OCI-LY1 (cell line): Measurements from ENCODE around the gene ABCA4.

Experiments
- H2AFZ ChIP-seq: fragments of 200-600 bp; sonication (generic), shearing (Covaris generic); 2 replicates; pipeline ENCODE4 v1.6.0; 2014; ENCODE audit warnings: antibody characterized with exemption, mild to moderate bottlenecking, low read length
- H3F3A ChIP-seq: fragments of 200-600 bp; sonication (generic), shearing (Covaris generic); 2 replicates; pipeline ENCODE4 v1.6.0; 2014; ENCODE audit warnings: mild to moderate bottlenecking, antibody characterized with exemption, low read length, moderate library complexity; ENCODE audit not compliant: insufficient read depth
- H3K27ac ChIP-seq: fragments of 200-600 bp; sonication (generic); 2 replicates; pipeline ENCODE4 v1.5.1; 2014; ENCODE audit warnings: low read length, mixed run types, mild to moderate bottlenecking, low read depth; ENCODE audit not compliant: poor library complexity, severe bottlenecking
- H3K27me3 ChIP-seq: fragments of 200-600 bp; sonication (generic); 2 replicates; pipeline ENCODE4 v1.6.0; 2014; ENCODE audit warnings: antibody characterized with exemption, mild to moderate bottlenecking, low read length, moderate library complexity; ENCODE audit not compliant: insufficient read depth
- H3K36me3 ChIP-seq: fragments of 200-600 bp; sonication (generic); 2 replicates; pipeline ENCODE4 v1.6.1; 2014; ENCODE audit warnings: mild to moderate bottlenecking, antibody characterized with exemption, low read length, moderate library complexity, mixed read lengths; ENCODE audit not compliant: insufficient read depth
- H3K4me1 ChIP-seq: fragments of 200-600 bp; sonication (generic); 2 replicates; pipeline ENCODE4 v1.5.1; 2014; ENCODE audit warnings: mild to moderate bottlenecking, low read length, moderate library complexity; ENCODE audit not compliant: insufficient read depth, severe bottlenecking
- H3K4me2 ChIP-seq: fragments of 200-600 bp; sonication (generic), shearing (Covaris generic); 2 replicates; pipeline ENCODE4 v1.6.1; 2014; ENCODE audit warnings: low read length
- H3K4me3 ChIP-seq: fragments of 200-600 bp; sonication (generic); 2 replicates; pipeline ENCODE4 v1.5.1; 2014; ENCODE audit warnings: low read length, low read depth, mild to moderate bottlenecking, mixed read lengths; ENCODE audit not compliant: poor library complexity, severe bottlenecking
- H3K79me2 ChIP-seq: fragments of 200-600 bp; shearing (Covaris generic); 2 replicates; pipeline ENCODE4 v1.6.1; 2016; ENCODE audit warnings: mixed run types, low read length, mixed read lengths; ENCODE audit not compliant: insufficient read depth
- H3K9ac ChIP-seq: fragments of 200-600 bp; sonication (generic), shearing (Covaris generic); 2 replicates; pipeline ENCODE4 v1.6.1; 2014; ENCODE audit warnings: mild to moderate bottlenecking, low read length, mixed read lengths
- H3K9me2 ChIP-seq: fragments of 200-600 bp; sonication (generic), shearing (Covaris generic); 2 replicates; pipeline ENCODE4 v1.6.1; 2014; ENCODE audit warnings: low read depth, mild to moderate bottlenecking, low read length, mixed read lengths
- H3K9me3 ChIP-seq: fragments of 200-600 bp; shearing (Covaris generic); 2 replicates; pipeline ENCODE4 v1.6.1; 2014; ENCODE audit warnings: low read length, mixed read lengths
- H4K20me1 ChIP-seq: fragments of 200-600 bp; sonication (generic), shearing (Covaris generic); 2 replicates; pipeline ENCODE4 v1.6.0; 2016; ENCODE audit warnings: mild to moderate bottlenecking, low read length; ENCODE audit not compliant: insufficient read depth
- EZH2 ChIP-seq: fragments of 200-600 bp; sonication (generic), shearing (Covaris generic); IDR thresholded peaks from 2 replicates; pipeline ENCODE4 v1.8.0; 2017; ENCODE audit warnings: borderline replicate concordance, mixed run types, mild to moderate bottlenecking, antibody characterized with exemption, low read length, moderate library complexity, mixed read lengths
- TF ChIP-seq, protein P1 (sequence below): fragments of 200-600 bp; sonication (generic), shearing (Covaris generic); IDR thresholded peaks from 2 replicates; pipeline ENCODE4 v1.5.1; 2017; ENCODE audit warnings: mild to moderate bottlenecking, antibody characterized with exemption, low read length, moderate library complexity, mixed read lengths

ABCA4 gene

GRCh38 chr1:93976291-93976690, 144.7 kb downstream of the ABCA4 start:
- Histone ChIP-seq H3K9ac (no peak overlapping the region), H3F3A (no peaks in the 10 kb centered on the region), H4K20me1 (no peaks in the 10 kb centered on the region), H3K79me2 (no peaks in the 10 kb centered on the region), H2AFZ (no peak overlapping the region), H3K4me3 (no peak overlapping the region), H3K4me1 (no peaks in the 10 kb centered on the region), H3K4me2 (no peak overlapping the region), H3K9me2 (no peaks in the 10 kb centered on the region), H3K36me3 (no peaks in the 10 kb centered on the region), H3K27ac (no peak overlapping the region), H3K9me3 (no peaks in the 10 kb centered on the region), H3K27me3 (no peaks in the 10 kb centered on the region)
- TF ChIP-seq, protein P1, sequence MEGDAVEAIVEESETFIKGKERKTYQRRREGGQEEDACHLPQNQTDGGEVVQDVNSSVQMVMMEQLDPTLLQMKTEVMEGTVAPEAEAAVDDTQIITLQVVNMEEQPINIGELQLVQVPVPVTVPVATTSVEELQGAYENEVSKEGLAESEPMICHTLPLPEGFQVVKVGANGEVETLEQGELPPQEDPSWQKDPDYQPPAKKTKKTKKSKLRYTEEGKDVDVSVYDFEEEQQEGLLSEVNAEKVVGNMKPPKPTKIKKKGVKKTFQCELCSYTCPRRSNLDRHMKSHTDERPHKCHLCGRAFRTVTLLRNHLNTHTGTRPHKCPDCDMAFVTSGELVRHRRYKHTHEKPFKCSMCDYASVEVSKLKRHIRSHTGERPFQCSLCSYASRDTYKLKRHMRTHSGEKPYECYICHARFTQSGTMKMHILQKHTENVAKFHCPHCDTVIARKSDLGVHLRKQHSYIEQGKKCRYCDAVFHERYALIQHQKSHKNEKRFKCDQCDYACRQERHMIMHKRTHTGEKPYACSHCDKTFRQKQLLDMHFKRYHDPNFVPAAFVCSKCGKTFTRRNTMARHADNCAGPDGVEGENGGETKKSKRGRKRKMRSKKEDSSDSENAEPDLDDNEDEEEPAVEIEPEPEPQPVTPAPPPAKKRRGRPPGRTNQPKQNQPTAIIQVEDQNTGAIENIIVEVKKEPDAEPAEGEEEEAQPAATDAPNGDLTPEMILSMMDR, result no peak
- TF ChIP-seq EZH2, result no peak

- no peak overlapping the region for H2AFZ ChIP-seq
- no peak overlapping the region for H3K4me3 ChIP-seq
- H3K9me3 ChIP-seq, result no peaks in the 10 kb centered on the region
- H3K27ac ChIP-seq, result no peak overlapping the region
- no peaks in the 10 kb centered on the region for H3K4me1 ChIP-seq
- H3F3A ChIP-seq, result no peaks in the 10 kb centered on the region
- TF ChIP-seq, protein P1, result no peak
- no peak for TF ChIP-seq EZH2
- H3K79me2 ChIP-seq, result no peaks in the 10 kb centered on the region
- no peaks in the 10 kb centered on the region for H3K36me3 ChIP-seq
- H3K9me2 ChIP-seq, result no peaks in the 10 kb centered on the region
- H3K4me2 ChIP-seq, result no peak overlapping the region
- no peaks in the 10 kb centered on the region for H3K27me3 ChIP-seq
- H4K20me1 ChIP-seq, result no peaks in the 10 kb centered on the region
- H3K9ac ChIP-seq, result no peak overlapping the region
Observed at GRCh38 chr1:93972341-93972740, 148.6 kb downstream of the ABCA4 start.

- H3K4me3 ChIP-seq, result no peak overlapping the region
- TF ChIP-seq, protein P1, result no peak
- TF ChIP-seq EZH2, result no peak
- H3K4me2 ChIP-seq, result no peak overlapping the region
- H3K36me3 ChIP-seq, result no peaks in the 10 kb centered on the region
- H2AFZ ChIP-seq, result no peak overlapping the region
- no peaks in the 10 kb centered on the region for H3K4me1 ChIP-seq
- no peaks in the 10 kb centered on the region for H3K9me3 ChIP-seq
- H3K27me3 ChIP-seq, result no peaks in the 10 kb centered on the region
- H3K9me2 ChIP-seq, result no peaks in the 10 kb centered on the region
- no peaks in the 10 kb centered on the region for H3K79me2 ChIP-seq
- no peak overlapping the region for H3K27ac ChIP-seq
- H4K20me1 ChIP-seq, result no peaks in the 10 kb centered on the region
- H3F3A ChIP-seq, result no peaks in the 10 kb centered on the region
- no peak overlapping the region for H3K9ac ChIP-seq
Observed at GRCh38 chr1:93969887-93970286, 151.1 kb downstream of the ABCA4 start.
